ENCODE results near the gene SNAP47.

GRCh38 chr1:227764019-227764391 is 28.8 kb downstream of the SNAP47 start:
- TF ChIP-seq CTCF (IDR thresholded peaks at IDR 0.05) (no peak), POLR2A (IDR thresholded peaks at IDR 0.05) (no peak), EP300 (IDR thresholded peaks at IDR 0.05) (no peak), POLR2AphosphoS5 (IDR thresholded peaks at IDR 0.05) (no peak)
